HL-60 (cell line): Measurements from ENCODE around the gene SH3D19.

Experiments
- DNase-seq, 2 experiments: peaks; one replicate each; pipeline ENCODE4 v3.0.0-alpha.2; 2010 to 2020; ENCODE audit warnings: low read depth in 1 of 2, low spot score in 1 of 2
- H3K27ac ChIP-seq: fragments of 250-450 bp; sonication (Bioruptor Pico); replicated peaks from 2 replicates; pipeline ENCODE4 v1.5.1; 2020; ENCODE audit warnings: mild to moderate bottlenecking, moderate library complexity
- H3K27me3 ChIP-seq: fragments of 250-450 bp; sonication (Bioruptor Pico); 2 replicates; pipeline ENCODE4 v1.5.1; 2021; ENCODE audit warnings: mild to moderate bottlenecking, moderate library complexity; ENCODE audit not compliant: insufficient read depth, poor library complexity, severe bottlenecking
- H3K4me3 ChIP-seq: replicated peaks from 2 replicates; pipeline ENCODE4 v1.5.1; 2011; ENCODE audit warnings: mild to moderate bottlenecking, control low read depth, low read length; ENCODE audit not compliant: insufficient read depth
- GABPA ChIP-seq: IDR thresholded peaks from 2 replicates; pipeline ENCODE4 v1.6.1; 2012; ENCODE audit warnings: low read depth
- POLR2AphosphoS5 ChIP-seq: IDR thresholded peaks from 2 replicates; pipeline ENCODE4 v1.6.1; 2012; ENCODE audit warnings: low read depth
- REST ChIP-seq: IDR thresholded peaks from 2 replicates; pipeline ENCODE4 v1.6.1; 2012; ENCODE audit warnings: low read depth; ENCODE audit not compliant: insufficient replicate concordance
- SPI1 ChIP-seq: IDR thresholded peaks from 2 replicates; pipeline ENCODE4 v1.6.1; 2012; ENCODE audit warnings: low read depth, mild to moderate bottlenecking, borderline replicate concordance
- TF ChIP-seq, protein P1 (sequence below): IDR thresholded peaks from one replicate; pipeline ENCODE4 v1.5.1; 2011; ENCODE audit warnings: low read length, control low read depth, inconsistent platforms; ENCODE audit not compliant: insufficient read depth

SH3D19 gene

DNA sequence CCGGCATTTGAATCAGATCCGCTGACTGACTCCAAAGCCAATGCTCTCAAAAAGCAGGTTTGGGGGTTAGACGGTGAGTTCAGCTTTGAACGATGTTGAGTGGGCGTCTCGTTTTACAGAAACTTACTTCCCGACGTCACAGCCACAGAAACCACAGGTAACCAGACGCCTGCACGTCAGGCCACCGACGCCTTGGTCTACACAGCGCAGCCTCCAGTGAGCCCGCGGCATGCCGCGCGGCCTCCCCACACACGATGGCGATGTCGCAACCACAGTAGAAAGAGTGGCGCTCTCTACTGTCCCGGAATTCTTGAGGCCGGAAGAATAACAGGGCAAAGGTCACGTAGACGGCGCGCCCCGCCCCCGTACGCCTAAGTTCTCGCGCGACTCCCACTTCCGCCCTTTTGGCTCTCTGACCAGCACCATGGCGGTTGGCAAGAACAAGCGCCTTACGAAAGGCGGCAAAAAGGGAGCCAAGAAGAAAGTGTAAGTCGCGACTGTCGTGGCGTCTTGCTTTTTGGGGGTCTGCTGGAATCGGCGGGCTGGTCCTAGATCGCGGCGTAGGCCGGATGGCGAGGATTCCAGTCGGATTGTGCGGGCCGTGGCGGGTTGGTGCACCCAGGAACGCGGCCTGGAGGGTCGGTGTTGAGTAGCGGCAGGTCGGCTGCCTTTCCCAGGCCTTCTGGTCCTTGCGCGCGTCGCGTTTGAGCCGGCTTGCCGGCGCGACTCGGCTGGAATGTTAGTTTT, 226.0 kb downstream of the SH3D19 start, which contains the start of gene RPS3A:
TSS of gene RPS3A (plus strand) at position 400 of the 747 bp plus-strand sequence. CDS start at position 425, 25 bp downstream.
- Histone ChIP-seq H3K27me3 (no peaks in the 10 kb centered on the region), H3K4me3 (peak within 1 kb of the TSS; percentile 70), H3K27ac (peak within 1 kb of the TSS; percentile 94)
- TF ChIP-seq SPI1 (peak; percentile 43; the same call in 1 of the 2 replicates), GABPA (peak; percentile 85), REST (peak; percentile 84), POLR2AphosphoS5 (peak; percentile 98)
- TF ChIP-seq, protein P1, sequence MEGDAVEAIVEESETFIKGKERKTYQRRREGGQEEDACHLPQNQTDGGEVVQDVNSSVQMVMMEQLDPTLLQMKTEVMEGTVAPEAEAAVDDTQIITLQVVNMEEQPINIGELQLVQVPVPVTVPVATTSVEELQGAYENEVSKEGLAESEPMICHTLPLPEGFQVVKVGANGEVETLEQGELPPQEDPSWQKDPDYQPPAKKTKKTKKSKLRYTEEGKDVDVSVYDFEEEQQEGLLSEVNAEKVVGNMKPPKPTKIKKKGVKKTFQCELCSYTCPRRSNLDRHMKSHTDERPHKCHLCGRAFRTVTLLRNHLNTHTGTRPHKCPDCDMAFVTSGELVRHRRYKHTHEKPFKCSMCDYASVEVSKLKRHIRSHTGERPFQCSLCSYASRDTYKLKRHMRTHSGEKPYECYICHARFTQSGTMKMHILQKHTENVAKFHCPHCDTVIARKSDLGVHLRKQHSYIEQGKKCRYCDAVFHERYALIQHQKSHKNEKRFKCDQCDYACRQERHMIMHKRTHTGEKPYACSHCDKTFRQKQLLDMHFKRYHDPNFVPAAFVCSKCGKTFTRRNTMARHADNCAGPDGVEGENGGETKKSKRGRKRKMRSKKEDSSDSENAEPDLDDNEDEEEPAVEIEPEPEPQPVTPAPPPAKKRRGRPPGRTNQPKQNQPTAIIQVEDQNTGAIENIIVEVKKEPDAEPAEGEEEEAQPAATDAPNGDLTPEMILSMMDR, result peak; percentile 85
- peak; percentile 98 for DNase-seq

DNA sequence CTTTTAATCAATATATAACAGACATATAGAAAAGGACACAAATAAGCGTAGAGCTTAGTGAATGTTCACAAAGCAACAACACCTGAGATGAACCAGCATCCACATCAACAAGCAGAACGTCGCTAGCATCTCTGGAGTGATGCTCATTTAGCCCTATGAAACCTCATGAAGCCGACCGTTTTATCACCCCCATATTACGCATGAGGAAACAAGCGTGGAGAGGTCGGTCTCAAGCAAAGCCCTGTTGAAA, 226.5 kb downstream of the SH3D19 start:
- DNase-seq, result no peak

GRCh38 chr4:151097759-151098158, 227.6 kb downstream of the SH3D19 start:
- no peak overlapping the region for H3K4me3 ChIP-seq
- TF ChIP-seq SPI1 (no peak), POLR2AphosphoS5 (no peak)

More for the DNA sequence above, 226.5 kb downstream of the SH3D19 start:
- peak overlapping the region; percentile 54 for H3K4me3 ChIP-seq
- peak overlapping the region; percentile 94 for H3K27ac ChIP-seq
- no peaks in the 10 kb centered on the region for H3K27me3 ChIP-seq
- no peak for TF ChIP-seq POLR2AphosphoS5
- TF ChIP-seq, protein P1, result no peak
- TF ChIP-seq SPI1, result no peak
- TF ChIP-seq REST, result no peak
- no peak for TF ChIP-seq GABPA

DNA sequence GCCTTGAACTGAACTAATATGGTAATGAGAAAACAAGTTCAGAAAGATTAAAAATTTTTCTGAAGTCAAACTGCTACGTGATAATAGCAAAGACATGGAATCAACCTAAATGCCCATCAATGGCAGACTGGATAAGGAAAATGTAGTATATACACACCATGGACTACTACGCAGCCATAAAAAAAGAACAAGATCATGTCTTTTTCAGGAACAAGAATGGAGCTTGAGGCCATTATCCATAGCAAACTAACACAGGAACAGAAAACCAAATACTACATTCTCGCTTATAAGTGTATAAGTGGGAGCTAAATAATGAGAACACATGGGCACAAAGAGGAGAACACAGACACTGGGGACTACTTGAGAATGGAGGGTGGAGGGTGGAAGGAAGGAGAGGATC, 230.3 kb downstream of the SH3D19 start:
- DNase-seq, result no peak
- TF ChIP-seq REST (no peak), GABPA (no peak), SPI1 (no peak), POLR2AphosphoS5 (no peak)
- TF ChIP-seq, protein P1, result no peak
- Histone ChIP-seq H3K4me3 (no peak overlapping the region), H3K27ac (no peak overlapping the region), H3K27me3 (no peaks in the 10 kb centered on the region)

More at GRCh38 chr4:151097759-151098158, 227.6 kb downstream of the SH3D19 start:
- Histone ChIP-seq H3K27ac (peak overlapping the region; percentile 94), H3K27me3 (no peaks in the 10 kb centered on the region)
- DNase-seq, result no peak
